ENCODE measurements around the gene PDE6B.

DNA sequence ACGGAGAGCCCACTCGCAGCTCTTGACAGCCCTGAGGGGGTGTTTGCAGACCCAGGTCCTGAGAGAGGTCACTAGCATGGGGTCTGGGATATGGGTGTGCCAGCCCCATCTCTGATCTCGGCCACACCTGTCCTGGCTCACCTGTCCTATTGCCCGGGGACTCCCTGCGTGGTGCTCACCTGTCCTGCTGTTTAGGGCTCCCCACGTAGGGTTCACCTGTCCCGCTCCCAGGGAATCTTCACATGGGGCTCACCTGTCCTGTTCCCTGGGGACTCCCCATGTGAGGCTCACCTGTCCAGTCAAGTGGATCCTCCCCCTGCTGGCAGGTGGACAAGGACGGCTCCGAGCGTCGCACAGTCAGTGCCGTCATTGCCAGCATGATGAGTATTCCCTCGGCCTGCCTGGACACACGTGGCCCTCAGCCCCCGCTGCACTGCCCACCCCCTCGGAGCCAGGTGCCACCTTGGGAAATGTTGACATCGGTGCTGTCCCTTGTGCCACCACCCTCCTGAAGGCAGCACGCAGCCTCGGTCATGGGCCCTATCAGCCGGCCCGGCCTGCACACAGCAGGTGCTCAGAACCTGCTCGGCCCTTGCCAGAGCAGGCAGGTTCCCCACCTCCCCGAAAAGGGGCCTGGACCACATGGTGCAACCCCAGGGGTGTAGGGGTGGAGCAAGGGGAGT, 57.3 kb downstream of the PDE6B start:
- TF ChIP-seq, protein P1, sequence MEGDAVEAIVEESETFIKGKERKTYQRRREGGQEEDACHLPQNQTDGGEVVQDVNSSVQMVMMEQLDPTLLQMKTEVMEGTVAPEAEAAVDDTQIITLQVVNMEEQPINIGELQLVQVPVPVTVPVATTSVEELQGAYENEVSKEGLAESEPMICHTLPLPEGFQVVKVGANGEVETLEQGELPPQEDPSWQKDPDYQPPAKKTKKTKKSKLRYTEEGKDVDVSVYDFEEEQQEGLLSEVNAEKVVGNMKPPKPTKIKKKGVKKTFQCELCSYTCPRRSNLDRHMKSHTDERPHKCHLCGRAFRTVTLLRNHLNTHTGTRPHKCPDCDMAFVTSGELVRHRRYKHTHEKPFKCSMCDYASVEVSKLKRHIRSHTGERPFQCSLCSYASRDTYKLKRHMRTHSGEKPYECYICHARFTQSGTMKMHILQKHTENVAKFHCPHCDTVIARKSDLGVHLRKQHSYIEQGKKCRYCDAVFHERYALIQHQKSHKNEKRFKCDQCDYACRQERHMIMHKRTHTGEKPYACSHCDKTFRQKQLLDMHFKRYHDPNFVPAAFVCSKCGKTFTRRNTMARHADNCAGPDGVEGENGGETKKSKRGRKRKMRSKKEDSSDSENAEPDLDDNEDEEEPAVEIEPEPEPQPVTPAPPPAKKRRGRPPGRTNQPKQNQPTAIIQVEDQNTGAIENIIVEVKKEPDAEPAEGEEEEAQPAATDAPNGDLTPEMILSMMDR (conservative IDR thresholded peaks at IDR 0.05): no peak
- TF ChIP-seq ZFX (IDR thresholded peaks at IDR 0.05): no peak

All from C4-2B (cell line).